Natural killer cell (primary cell): ENCODE data around the gene NOXRED1. TPM values are rescaled to one million over a fixed set of nuclear protein-coding genes. Genes with fewer than 3 reads are reported as not detected.

Experiments
- ATAC-seq, 3 donors: fragments of 150-1000 bp in 2 of 3; fragments of 200-7000 bp in 1 of 3; cut with Tn5 transposase; 1 replicate in 1 of 3; 2 replicates in 2 of 3; pipeline ENCODE4 v1.10.0; 2021; ENCODE audit warnings: mild to moderate bottlenecking in 2 of 3, moderate library complexity in 2 of 3
- DNase-seq, 2 donors: peaks; one replicate each; pipeline versions ENCODE4 v3.0.0 to v3.0.0-alpha.2; 2013 to 2021; ENCODE audit warnings: mixed read lengths in 1 of 2
- H3K27ac ChIP-seq: one replicate; pipeline ENCODE4 v1.5.1; 2013; ENCODE audit warnings: mild to moderate bottlenecking, low read length
- H3K27me3 ChIP-seq: one replicate; pipeline ENCODE4 v1.6.1; 2013; ENCODE audit warnings: low read length; ENCODE audit not compliant: control insufficient read depth, insufficient read depth
- H3K36me3 ChIP-seq: one replicate; pipeline ENCODE4 v1.6.1; 2013; ENCODE audit warnings: low read length; ENCODE audit not compliant: control insufficient read depth, insufficient read depth
- H3K4me1 ChIP-seq: one replicate; pipeline ENCODE4 v1.6.1; 2013; ENCODE audit warnings: low read length; ENCODE audit not compliant: control insufficient read depth, insufficient read depth
- H3K4me3 ChIP-seq: one replicate; pipeline ENCODE4 v1.5.1; 2013; ENCODE audit warnings: low read length
- H3K9me3 ChIP-seq: one replicate; pipeline ENCODE4 v1.6.1; 2013; ENCODE audit warnings: low read length; ENCODE audit not compliant: control insufficient read depth, insufficient read depth
- H3K27ac Mint-ChIP-seq, 2 donors: one replicate each; pipeline ENCODE4 v1.8.0; 2022; ENCODE audit warnings: mild to moderate bottlenecking in 2 of 2, mixed read lengths in 2 of 2, moderate library complexity in 1 of 2
- H3K27me3 Mint-ChIP-seq, 2 donors: one replicate each; pipeline ENCODE4 v1.8.0; 2022; ENCODE audit warnings: low read depth in 2 of 2, mixed read lengths in 2 of 2
- H3K36me3 Mint-ChIP-seq: one replicate; pipeline ENCODE4 v1.8.0; 2022; ENCODE audit warnings: mixed read lengths
- H3K4me1 Mint-ChIP-seq, 2 donors: one replicate each; pipeline ENCODE4 v1.8.0; 2022; ENCODE audit warnings: mixed read lengths in 2 of 2
- H3K4me3 Mint-ChIP-seq: one replicate; pipeline ENCODE4 v1.8.0; 2022; ENCODE audit warnings: mild to moderate bottlenecking, moderate library complexity, mixed read lengths
- H3K9me3 Mint-ChIP-seq, 2 donors: one replicate each; pipeline ENCODE4 v1.8.0; 2022; ENCODE audit warnings: mixed read lengths in 2 of 2
- WGBS: methylation state at CpG from one replicate; pipeline ENCODE4 v1.1.7; 2013; ENCODE audit warnings: missing lambda C conversion rate; ENCODE audit not compliant: insufficient coverage; 5-methylcytosine and 5-hydroxymethylcytosine counted together
- intact Hi-C: fragments of 100-400 bp; cut with micrococcal nuclease; formaldehyde crosslinking; loops from one replicate; pipeline ENCODE4 v1.14.2; 2022
- total RNA-seq, 4 donors: library from RNA; stranded (reverse); fragments of 120-200 nt in 1 of 4; gene quantifications; one replicate each; pipeline versions ENCODE4 v1.2.3 to v1.2.4, GENCODE V29; 2013 to 2022
- TF ChIP-seq, protein P1 (sequence below): fragments of 200-600 bp; IDR thresholded peaks from one replicate; pipeline ENCODE4 v1.8.0; 2022; ENCODE audit warnings: antibody characterized with exemption

The NOXRED1 gene
- total RNA-seq, 3 donors from 2014 or later (not counting 1 experiment from before 2014, with no cell fraction given): 0.25 to 0.52 (median 0.40) TPM

DNA sequence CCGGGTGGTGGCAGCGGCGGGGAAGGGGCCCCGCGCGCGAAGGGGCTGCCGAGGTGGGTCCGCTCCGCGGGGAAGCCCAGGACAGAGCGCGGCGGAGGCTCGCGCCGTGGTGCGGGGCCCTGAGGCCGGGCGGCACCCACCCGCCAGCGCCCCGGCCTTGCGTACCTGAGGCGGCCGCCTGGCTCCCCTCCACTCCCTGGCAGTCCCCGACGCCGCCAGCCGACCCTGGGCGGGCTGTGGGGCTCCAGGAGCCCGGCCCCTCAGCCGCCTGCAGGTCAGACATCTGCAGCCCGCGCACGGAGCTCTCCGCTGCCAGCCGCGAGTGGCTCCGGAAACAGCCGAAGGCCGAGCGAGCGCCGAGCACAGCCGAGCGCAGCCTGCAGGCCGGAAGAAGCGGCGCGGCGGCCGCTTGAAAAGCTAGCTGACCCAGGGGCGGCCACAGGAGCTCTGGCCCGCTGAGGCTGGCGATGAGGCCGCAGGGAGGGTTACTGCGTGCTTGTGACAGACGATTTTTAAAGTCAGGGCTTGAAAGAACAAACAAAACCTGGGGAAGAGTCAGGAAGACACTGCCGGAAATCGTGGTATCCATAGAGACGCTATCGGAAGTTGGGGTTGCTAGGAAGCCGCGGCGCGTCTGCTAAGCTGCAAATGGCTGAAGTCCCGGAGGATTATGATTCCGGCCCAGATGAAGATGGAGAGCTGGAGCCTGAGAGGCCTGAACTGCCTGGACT is 46.4 kb downstream of the NOXRED1 start, which contains the start of the genes SAMD15 and TMED8:
Gene SAMD15, plus strand, starts transcription at position 609 of the 731 bp plus-strand sequence. Its CDS starts 40 bp downstream, at position 649.
Gene TMED8, minus strand, starts transcription at position 324 of the 731 bp plus-strand sequence. Its CDS starts 41 bp downstream, at position 283.
- H3K4me3 ChIP-seq: peak within 1 kb of the TSS; percentile 96
- intact Hi-C loops: loop anchor here (1.0 to 2.0 kb wide), 3 partner anchors 56 to 279 kb away; partner anchors contain the start of genes CIPC, GSTZ1, POMT2 and VIPAS39
- peak within 1 kb of the TSS; percentile 94 for H3K4me3 Mint-ChIP-seq

DNA sequence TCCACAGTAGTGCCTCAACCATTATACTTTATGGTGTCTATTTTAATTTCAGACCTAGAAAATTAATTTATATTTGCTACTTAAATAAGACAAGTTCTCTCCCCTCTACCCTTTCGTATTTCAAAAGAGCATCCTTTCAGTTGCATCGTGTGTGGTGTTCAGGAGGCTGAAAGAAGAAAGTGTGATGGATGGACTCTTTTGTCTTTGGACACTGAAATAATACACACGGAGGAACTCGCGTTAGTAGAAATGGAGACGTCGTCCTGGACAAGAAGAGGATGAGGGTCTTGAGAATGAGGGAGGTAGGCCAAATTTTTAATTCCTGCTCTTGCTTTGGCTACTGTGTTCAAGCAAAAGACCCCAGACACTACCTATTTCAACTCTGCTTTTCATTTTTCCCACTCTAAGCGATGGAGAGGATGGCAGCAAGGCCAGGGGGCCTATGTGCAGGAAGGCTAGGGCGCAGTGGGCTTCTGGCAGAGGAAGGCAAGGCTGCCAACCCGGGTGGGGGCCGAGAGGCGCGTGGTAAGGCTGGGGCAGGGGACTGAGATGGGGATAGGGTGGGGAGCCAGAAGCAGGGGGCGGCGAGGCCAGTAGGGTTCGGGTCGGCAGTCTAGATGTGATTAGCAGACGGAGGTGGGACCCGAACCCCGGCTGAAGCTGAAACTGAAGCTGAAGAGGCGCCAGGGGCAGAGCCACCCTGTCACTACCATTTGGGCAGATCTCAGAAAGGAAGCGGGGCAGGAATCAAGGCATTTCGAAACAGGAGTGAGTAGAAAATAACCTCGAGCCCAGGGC is 47.2 kb downstream of the NOXRED1 start:
- intact Hi-C loops: loop anchor here (2.0 kb wide), 2 partner anchors 55 to 81 kb away; partner anchors contain the start of genes GSTZ1, POMT2 and VIPAS39
- ATAC-seq (peak in 1 of 3 donors; percentile 43), DNase-seq (no peak)
- peak overlapping the region; percentile 96 for H3K4me3 ChIP-seq
- WGBS: 9% methylated on average over 23 of the region's 24 CpGs
- H3K9me3 Mint-ChIP-seq: no peaks in the 10 kb centered on the region
- peaks cover 0 to 2% of the 10 kb centered on the region in 2 donors for H3K27me3 Mint-ChIP-seq
- no peaks in the 10 kb centered on the region for H3K9me3 ChIP-seq
- peaks cover 26 to 28% of the 10 kb centered on the region in 2 donors for H3K4me1 Mint-ChIP-seq
- no peaks in the 10 kb centered on the region for H3K27me3 ChIP-seq
- TF ChIP-seq, protein P1, sequence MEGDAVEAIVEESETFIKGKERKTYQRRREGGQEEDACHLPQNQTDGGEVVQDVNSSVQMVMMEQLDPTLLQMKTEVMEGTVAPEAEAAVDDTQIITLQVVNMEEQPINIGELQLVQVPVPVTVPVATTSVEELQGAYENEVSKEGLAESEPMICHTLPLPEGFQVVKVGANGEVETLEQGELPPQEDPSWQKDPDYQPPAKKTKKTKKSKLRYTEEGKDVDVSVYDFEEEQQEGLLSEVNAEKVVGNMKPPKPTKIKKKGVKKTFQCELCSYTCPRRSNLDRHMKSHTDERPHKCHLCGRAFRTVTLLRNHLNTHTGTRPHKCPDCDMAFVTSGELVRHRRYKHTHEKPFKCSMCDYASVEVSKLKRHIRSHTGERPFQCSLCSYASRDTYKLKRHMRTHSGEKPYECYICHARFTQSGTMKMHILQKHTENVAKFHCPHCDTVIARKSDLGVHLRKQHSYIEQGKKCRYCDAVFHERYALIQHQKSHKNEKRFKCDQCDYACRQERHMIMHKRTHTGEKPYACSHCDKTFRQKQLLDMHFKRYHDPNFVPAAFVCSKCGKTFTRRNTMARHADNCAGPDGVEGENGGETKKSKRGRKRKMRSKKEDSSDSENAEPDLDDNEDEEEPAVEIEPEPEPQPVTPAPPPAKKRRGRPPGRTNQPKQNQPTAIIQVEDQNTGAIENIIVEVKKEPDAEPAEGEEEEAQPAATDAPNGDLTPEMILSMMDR: no peak
- H3K36me3 Mint-ChIP-seq: no peaks in the 10 kb centered on the region
- H3K4me1 ChIP-seq: peaks cover 13% of the 10 kb centered on the region
- peak overlapping the region; percentile 74 for H3K27ac ChIP-seq
- H3K27ac Mint-ChIP-seq: no peak overlapping the region
- H3K36me3 ChIP-seq: no peaks in the 10 kb centered on the region
- peak overlapping the region; percentile 94 for H3K4me3 Mint-ChIP-seq

More for the DNA sequence above, 46.4 kb downstream of the NOXRED1 start, which contains the start of the genes SAMD15 and TMED8:
- H3K9me3 ChIP-seq: no peaks in the 10 kb centered on the region
- no peaks in the 10 kb centered on the region for H3K27me3 ChIP-seq
- H3K9me3 Mint-ChIP-seq: no peaks in the 10 kb centered on the region
- no peak within 1 kb of the TSS for H3K27ac Mint-ChIP-seq
- under 1% methylated on average over 69 of the region's 69 CpGs for WGBS
- H3K27ac ChIP-seq: peak within 1 kb of the TSS; percentile 74
- H3K4me1 ChIP-seq: peaks cover 13% of the 10 kb centered on the region
- DNase-seq (peak; percentile 85 to 91), ATAC-seq (peak; percentile 96 to 98 (median 97))
- TF ChIP-seq, protein P1: no peak
- peaks cover 0 to 2% of the 10 kb centered on the region in 2 donors for H3K27me3 Mint-ChIP-seq
- no peaks in the 10 kb centered on the region for H3K36me3 Mint-ChIP-seq
- no peaks in the 10 kb centered on the region for H3K36me3 ChIP-seq
- peaks cover 26 to 28% of the 10 kb centered on the region in 2 donors for H3K4me1 Mint-ChIP-seq

DNA sequence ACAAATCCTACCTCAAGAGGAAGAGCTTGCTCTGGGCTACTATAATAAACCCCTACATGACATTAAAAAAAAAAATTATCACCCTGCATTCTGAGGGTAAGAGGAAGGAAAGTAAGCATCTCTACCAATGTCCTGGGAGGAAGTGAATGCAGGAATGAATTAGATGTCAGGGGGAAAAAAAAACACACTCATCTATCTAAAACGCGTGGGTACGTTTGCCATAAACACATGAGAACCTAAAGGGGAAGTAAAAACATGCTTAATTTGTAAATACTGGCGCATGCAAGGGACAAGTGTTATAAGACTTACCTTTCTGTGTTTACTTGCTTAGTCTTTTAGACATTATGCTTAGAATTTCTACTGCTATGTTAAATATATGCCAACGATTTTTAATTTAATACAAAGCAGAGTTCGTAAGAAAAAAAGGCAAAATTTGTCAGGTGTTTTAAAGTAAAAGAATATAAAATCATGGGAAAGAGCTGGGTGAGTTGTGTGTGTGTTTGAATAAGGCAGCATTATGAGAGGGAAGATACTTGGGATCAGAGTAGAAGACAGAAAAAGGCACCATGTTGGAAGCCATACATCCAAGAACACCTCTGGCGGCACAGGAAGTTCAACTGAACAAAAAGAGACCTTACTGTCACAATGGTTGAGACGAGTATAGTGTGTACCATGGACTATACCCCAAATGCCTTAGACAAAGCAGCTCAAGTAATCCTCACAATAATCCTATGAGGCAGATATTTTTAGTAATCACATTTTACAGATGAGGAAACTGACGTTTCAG is 48.0 kb downstream of the NOXRED1 start:
- Histone ChIP-seq H3K36me3 (no peaks in the 10 kb centered on the region), H3K4me3 (no peak overlapping the region), H3K27ac (no peak overlapping the region), H3K9me3 (no peaks in the 10 kb centered on the region), H3K4me1 (peaks cover 13% of the 10 kb centered on the region), H3K27me3 (no peaks in the 10 kb centered on the region)
- no peak overlapping the region for H3K27ac Mint-ChIP-seq
- H3K36me3 Mint-ChIP-seq: no peaks in the 10 kb centered on the region
- DNase-seq: peak in 1 of 2 donors; percentile 11
- TF ChIP-seq, protein P1: no peak
- ATAC-seq: no peak
- H3K4me1 Mint-ChIP-seq: peaks cover 26 to 28% of the 10 kb centered on the region in 2 donors
- peak overlapping the region; percentile 94 for H3K4me3 Mint-ChIP-seq
- H3K9me3 Mint-ChIP-seq: no peaks in the 10 kb centered on the region
- WGBS: 60% methylated on average over 8 of the region's 9 CpGs
- H3K27me3 Mint-ChIP-seq: no peaks in the 10 kb centered on the region
- intact Hi-C loops: no loop called here
